Lower leg skin (tissue), 4 donors: Measurements from ENCODE around the gene TRIO. TPM values are rescaled to one million over a fixed set of nuclear protein-coding genes. Genes with fewer than 3 reads are reported as not detected.
"Not testable (repeated sequence)": the region's sequence is repeated elsewhere in the genome, so short reads cannot be mapped to it uniquely, and the experiment has no call there.

Source experiments
- DNase-seq, 2 donors: peaks; one replicate each; pipeline ENCODE4 v3.0.0-alpha.2; 2019; ENCODE audit warnings: low spot score in 2 of 2
- H3K4me3 ChIP-seq: fragments of 200-600 bp; sonication (generic); 2 replicates; pipeline ENCODE4 v1.5.1; 2017; ENCODE audit warnings: mild to moderate bottlenecking, low read depth; ENCODE audit not compliant: poor library complexity, severe bottlenecking
- POLR2A ChIP-seq, 2 donors: fragments of 450-650 bp; IDR thresholded peaks; one replicate each; pipeline ENCODE4 v1.6.1; 2016 to 2017; ENCODE audit warnings: antibody characterized with exemption in 2 of 2, mild to moderate bottlenecking in 1 of 2, moderate library complexity in 1 of 2
- WGBS, 2 donors: methylation state at CpG; one replicate each; pipeline ENCODE4 v1.1.5; 2018; 5-methylcytosine and 5-hydroxymethylcytosine counted together
- intact Hi-C: fragments of 100-400 bp; cut with DNase I; formaldehyde crosslinking; loops from one replicate; pipeline ENCODE4 v1.15.0; 2023; ENCODE audit warnings: low total_unique reads
- total RNA-seq, 4 donors: library from RNA; depleted of rRNA; stranded (reverse); fragments of >200 nt; gene quantifications; one replicate each; pipeline ENCODE4 v1.1.0, GENCODE V29; 2016
- TF ChIP-seq, protein P1 (sequence below), 3 donors: fragments of 450-650 bp; IDR thresholded peaks; one replicate each; pipeline ENCODE4 v1.5.1; 2016; ENCODE audit warnings: antibody characterized with exemption in 3 of 3, mild to moderate bottlenecking in 3 of 3, moderate library complexity in 2 of 3

TRIO gene
- total RNA-seq, 4 donors from 2014 or later, result 47.8 to 101 (median 64.5) TPM

DNA sequence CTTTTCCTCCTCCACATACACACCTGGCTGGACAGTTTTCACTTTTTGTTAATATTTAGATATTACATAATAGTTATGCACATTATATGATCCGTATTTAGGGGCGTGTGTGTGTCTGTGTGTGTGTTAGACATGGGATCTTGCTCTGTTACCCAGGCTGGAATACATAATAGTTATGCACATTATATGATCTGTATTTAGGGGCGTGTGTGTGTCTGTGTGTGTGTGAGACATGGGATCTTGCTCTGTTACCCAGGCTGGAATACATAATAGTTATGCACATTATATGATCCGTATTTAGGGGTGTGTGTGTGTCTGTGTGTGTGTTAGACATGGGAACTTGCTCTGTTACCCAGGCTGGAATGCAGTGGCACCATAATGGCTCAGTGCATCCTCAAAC is 239.5 kb downstream of the TRIO start:
- no peak overlapping the region for H3K4me3 ChIP-seq
- no peak for TF ChIP-seq POLR2A (IDR thresholded peaks at IDR 0.05)
- TF ChIP-seq, protein P1, sequence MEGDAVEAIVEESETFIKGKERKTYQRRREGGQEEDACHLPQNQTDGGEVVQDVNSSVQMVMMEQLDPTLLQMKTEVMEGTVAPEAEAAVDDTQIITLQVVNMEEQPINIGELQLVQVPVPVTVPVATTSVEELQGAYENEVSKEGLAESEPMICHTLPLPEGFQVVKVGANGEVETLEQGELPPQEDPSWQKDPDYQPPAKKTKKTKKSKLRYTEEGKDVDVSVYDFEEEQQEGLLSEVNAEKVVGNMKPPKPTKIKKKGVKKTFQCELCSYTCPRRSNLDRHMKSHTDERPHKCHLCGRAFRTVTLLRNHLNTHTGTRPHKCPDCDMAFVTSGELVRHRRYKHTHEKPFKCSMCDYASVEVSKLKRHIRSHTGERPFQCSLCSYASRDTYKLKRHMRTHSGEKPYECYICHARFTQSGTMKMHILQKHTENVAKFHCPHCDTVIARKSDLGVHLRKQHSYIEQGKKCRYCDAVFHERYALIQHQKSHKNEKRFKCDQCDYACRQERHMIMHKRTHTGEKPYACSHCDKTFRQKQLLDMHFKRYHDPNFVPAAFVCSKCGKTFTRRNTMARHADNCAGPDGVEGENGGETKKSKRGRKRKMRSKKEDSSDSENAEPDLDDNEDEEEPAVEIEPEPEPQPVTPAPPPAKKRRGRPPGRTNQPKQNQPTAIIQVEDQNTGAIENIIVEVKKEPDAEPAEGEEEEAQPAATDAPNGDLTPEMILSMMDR (IDR thresholded peaks at IDR 0.05), result no peak
- intact Hi-C loops, result no loop called here
- DNase-seq, result no peak
- 80 to 88% methylated on average over 4 of the region's 4 CpGs for WGBS, 2 donors

DNA sequence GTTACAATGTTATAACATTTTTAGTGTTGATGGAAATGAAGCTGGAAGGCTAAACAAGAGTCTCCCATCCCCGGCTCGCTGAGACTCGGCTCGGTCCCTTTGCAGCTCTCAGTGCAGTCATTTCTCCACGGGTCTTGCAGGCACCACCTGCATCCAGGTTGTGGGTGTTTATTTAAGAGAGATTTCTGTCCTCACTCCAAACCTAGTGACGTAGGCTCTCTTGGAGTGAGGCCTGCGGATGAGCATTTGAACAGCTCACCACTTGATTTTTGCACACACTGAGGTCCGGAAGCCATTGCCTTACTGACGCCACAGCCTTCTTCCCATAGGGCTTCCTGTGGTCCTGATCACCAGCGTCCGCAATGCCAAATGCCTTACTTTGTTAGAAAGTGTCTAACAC is 240.8 kb downstream of the TRIO start:
- intact Hi-C loops, result no loop called here
- WGBS, 2 donors, result 90 to 92% methylated on average over 11 of the region's 11 CpGs
- DNase-seq, result no peak
- TF ChIP-seq, protein P1 (IDR thresholded peaks at IDR 0.05), result no peak
- no peak for TF ChIP-seq POLR2A (IDR thresholded peaks at IDR 0.05)
- no peak overlapping the region for H3K4me3 ChIP-seq

DNA sequence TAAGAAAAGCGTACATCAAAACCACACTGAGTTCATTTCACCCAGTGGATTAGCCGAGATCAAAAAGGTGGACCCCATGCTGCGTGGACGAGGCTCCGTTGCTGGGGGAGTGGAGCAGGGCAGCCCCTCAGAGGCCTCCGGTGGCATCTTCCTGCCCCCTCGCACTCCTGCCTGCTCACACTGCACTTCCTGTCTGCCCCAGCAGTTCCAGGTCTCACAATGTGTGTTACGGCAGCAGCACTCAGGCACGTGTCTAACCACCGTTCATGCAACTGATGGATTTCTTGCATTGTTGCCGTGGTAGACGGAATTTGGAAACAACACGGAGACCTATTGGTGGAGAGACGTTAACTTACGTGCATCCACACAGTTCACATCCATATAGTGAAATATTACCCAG is 241.9 kb downstream of the TRIO start:
- DNase-seq, result no peak
- WGBS, 2 donors, result 90 to 94% methylated on average over 15 of the region's 15 CpGs
- TF ChIP-seq, protein P1 (IDR thresholded peaks at IDR 0.05), result no peak
- intact Hi-C loops, result no loop called here
- H3K4me3 ChIP-seq, result no peak overlapping the region

DNA sequence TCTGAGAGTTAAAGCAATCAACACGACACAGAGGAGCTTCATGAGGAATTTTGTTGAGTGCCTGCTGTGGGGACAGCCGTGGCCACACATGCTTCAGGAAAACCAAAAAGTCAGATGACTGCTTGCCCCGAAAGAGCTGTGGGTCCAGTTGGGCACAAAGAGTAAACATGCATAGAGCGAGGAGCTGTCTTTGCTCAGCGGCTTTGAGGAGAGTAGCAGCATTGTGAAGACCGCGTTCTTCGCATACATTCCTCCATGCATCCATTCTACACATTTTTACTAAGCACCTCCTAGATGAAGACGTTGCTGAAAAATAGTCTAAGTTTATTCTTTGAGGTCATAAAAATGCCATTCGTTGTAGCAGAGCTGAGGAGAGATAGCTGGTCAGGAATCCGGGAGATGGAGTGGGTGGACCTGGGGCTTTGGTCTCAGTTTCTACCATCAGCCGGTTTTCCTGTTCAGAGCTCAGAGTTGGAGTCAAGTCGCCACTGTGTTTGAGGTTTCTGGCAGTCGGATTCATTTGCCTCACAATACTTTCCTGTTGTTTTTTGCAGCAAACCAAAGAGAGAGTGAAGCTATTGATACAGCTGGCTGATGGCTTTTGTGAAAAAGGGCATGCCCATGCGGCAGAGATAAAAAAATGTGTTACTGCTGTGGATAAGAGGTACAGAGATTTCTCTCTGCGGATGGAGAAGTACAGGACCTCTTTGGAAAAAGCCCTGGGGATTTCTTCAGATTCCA is 243.9 kb downstream of the TRIO start:
- TF ChIP-seq, protein P1 (IDR thresholded peaks at IDR 0.05), result no peak
- TF ChIP-seq POLR2A (IDR thresholded peaks at IDR 0.05), result no peak
- intact Hi-C loops, result no loop called here
- DNase-seq, result no peak
- H3K4me3 ChIP-seq, result no peak overlapping the region
- 81 to 83% methylated on average over 16 of the region's 16 CpGs for WGBS, 2 donors

DNA sequence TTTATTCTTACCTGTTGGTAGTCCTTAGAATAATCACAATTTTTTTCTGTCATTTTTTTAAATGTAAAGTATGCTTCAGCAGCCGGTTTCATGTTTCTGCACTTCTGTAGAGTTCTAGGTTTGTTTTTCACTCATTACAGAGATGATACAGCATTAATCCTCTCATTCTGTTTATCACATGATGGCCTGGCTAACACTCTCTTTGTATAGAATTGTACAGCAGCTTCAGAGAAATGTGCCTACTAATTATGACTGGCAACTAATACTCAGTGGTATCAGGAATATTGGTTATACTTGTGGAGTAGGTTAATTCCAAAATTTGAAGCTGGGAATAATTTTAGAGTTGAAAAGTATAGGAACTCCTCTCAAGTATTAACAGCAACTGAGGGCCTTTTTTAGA is 245.6 kb downstream of the TRIO start:
- intact Hi-C loops, result no loop called here
- TF ChIP-seq, protein P1 (IDR thresholded peaks at IDR 0.05), result no peak
- no peak for TF ChIP-seq POLR2A (IDR thresholded peaks at IDR 0.05)
- WGBS, 2 donors, result 90 to 95% methylated on average over 1 of the region's 1 CpG
- DNase-seq, result no peak
- no peak overlapping the region for H3K4me3 ChIP-seq

DNA sequence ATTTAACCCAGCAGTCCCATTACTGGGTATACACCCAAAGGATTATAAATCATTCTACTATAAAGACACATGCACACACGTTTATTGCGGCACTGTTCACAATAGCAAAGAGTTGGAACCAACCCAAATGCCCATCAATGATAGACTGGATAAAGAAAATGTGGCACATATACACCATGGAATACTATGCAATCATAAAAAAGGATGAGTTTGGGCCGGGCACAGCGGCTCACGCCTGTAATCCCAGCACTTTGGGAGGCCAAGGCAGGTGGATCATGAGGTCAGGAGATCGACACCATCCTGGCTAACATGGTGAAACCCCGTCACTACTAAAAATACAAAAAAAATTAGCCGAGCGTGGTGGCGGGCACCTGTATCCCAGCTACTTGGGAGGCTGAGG is 249.4 kb downstream of the TRIO start:
- DNase-seq, intact Hi-C loops, H3K4me3 ChIP-seq: not testable (repeated sequence)
- WGBS, 2 donors, result 97 to 98% methylated on average over 10 of the region's 10 CpGs
